RKO (cell line): Measurements from ENCODE around the gene FBLL1.
A peak's percentile ranks its signal among the peaks of the same experiment; 100 is the strongest.
"Not testable (repeated sequence)": the region's sequence is repeated elsewhere in the genome, so short reads cannot be mapped to it uniquely, and the experiment has no call there.

Source experiments
- DNase-seq: peaks from one replicate; pipeline ENCODE4 v3.0.0-alpha.2; 2016; ENCODE audit warnings: low spot score

FBLL1 gene

GRCh38 chr5:168552146-168552545 lies 23.0 kb downstream of the FBLL1 start:
- DNase-seq: no peak

GRCh38 chr5:168553377-168554130 lies 24.4 kb downstream of the FBLL1 start:
- DNase-seq: no peak

GRCh38 chr5:168557389-168557788 lies 28.3 kb downstream of the FBLL1 start:
- no peak for DNase-seq

GRCh38 chr5:168562279-168562678 lies 33.2 kb downstream of the FBLL1 start:
- no peak for DNase-seq

- DNase-seq: no peak
These were observed 34.9 kb downstream of the FBLL1 start for GRCh38 chr5:168563959-168564358.

GRCh38 chr5:168568738-168569137 lies 39.6 kb downstream of the FBLL1 start:
- DNase-seq: no peak

- DNase-seq: no peak
These were observed 41.6 kb downstream of the FBLL1 start for GRCh38 chr5:168570490-168571328.

GRCh38 chr5:168573663-168574062 lies 44.6 kb downstream of the FBLL1 start:
- DNase-seq: not testable (repeated sequence)

- DNase-seq: not testable (repeated sequence)
These were observed 45.1 kb downstream of the FBLL1 start for GRCh38 chr5:168574156-168574555.

- peak; percentile 34 for DNase-seq
These were observed 46.6 kb downstream of the FBLL1 start for GRCh38 chr5:168575391-168576372.

GRCh38 chr5:168578006-168578405 lies 48.9 kb downstream of the FBLL1 start:
- DNase-seq: peak; percentile 73

GRCh38 chr5:168578538-168579487 lies 49.7 kb downstream of the FBLL1 start, which contains the start of gene PANK3:
Gene PANK3, minus strand, starts transcription at chr5:168579368. Its CDS starts 85 bp downstream, at chr5:168579283.
- peak; percentile 70 for DNase-seq

- peak; percentile 99 for DNase-seq
These were observed 50.6 kb downstream of the FBLL1 start for GRCh38 chr5:168579488-168580226.

- no peak for DNase-seq
These were observed 51.1 kb downstream of the FBLL1 start for GRCh38 chr5:168580227-168580508.
